Mammary epithelial cell (primary cell): ENCODE data around the gene MTM1.

Experiments used
- EZH2 ChIP-seq: IDR thresholded peaks from 2 replicates; pipeline ENCODE4 v1.6.1; 2012; ENCODE audit warnings: low read length, inconsistent platforms, borderline replicate concordance
- TF ChIP-seq, protein P1 (sequence below), 2 donors: IDR thresholded peaks in 1 of 2; conservative IDR thresholded peaks in 1 of 2; 2 replicates each; pipeline ENCODE4 v1.5.1; 2011 to 2012; ENCODE audit warnings: inconsistent platforms in 2 of 2, low read length in 2 of 2, mild to moderate bottlenecking in 2 of 2, control low read depth in 1 of 2, low read depth in 1 of 2; ENCODE audit not compliant: insufficient read depth in 1 of 2; ENCODE audit errors: extremely low read depth in 1 of 2

DNA sequence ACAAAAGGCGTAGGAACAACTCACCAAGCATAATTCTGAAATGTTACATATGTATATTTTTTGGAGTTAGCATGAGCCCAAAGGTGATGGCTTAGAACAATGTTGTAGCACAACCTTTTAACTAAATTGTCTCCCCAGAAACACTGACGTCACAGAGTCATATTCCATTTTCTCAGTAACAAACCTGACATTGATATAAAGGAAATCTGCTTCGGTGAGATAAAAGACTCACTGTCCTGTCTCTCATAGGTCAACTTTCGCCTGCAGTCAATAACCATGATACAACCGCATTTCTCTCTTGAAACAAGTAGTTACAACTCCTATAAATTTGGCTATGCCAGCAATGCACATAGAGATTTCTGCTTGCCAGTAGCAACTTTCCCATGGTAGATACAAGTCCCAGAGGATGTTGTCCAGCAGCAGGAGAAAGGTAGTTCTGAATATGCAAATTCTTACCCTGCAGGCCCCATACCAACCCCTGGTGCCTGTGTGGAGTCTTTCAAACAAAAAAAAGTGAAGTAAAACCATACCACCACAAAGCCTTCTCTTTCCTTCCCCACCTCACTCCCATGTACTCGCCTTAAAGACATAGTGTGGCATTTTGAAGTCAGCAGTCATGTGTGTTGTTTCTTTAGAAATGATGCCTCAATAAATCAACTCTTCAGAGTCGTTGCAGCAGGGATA lies 47.9 kb downstream of the MTM1 start:
- TF ChIP-seq, protein P1, sequence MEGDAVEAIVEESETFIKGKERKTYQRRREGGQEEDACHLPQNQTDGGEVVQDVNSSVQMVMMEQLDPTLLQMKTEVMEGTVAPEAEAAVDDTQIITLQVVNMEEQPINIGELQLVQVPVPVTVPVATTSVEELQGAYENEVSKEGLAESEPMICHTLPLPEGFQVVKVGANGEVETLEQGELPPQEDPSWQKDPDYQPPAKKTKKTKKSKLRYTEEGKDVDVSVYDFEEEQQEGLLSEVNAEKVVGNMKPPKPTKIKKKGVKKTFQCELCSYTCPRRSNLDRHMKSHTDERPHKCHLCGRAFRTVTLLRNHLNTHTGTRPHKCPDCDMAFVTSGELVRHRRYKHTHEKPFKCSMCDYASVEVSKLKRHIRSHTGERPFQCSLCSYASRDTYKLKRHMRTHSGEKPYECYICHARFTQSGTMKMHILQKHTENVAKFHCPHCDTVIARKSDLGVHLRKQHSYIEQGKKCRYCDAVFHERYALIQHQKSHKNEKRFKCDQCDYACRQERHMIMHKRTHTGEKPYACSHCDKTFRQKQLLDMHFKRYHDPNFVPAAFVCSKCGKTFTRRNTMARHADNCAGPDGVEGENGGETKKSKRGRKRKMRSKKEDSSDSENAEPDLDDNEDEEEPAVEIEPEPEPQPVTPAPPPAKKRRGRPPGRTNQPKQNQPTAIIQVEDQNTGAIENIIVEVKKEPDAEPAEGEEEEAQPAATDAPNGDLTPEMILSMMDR (conservative IDR thresholded peaks at IDR 0.05 in 1 of 2, IDR thresholded peaks at IDR 0.05 in 1 of 2; ENCODE audit: extremely low read depth in 1 of 2, insufficient read depth in 1 of 2, low read depth in 1 of 2, low read length in 2 of 2), result no peak
- no peak for TF ChIP-seq EZH2
